ENCODE data around the gene AGBL3. TPM values are rescaled to one million over a fixed set of nuclear protein-coding genes. Genes with fewer than 3 reads are reported as not detected.

The AGBL3 gene
- total and polyA plus RNA-seq, 9 of the 15 experiments (the other 6 are each of a cell fraction or from before 2014, with no cell fraction given): 0.54 to 2.9 (median 1.7) TPM

DNA sequence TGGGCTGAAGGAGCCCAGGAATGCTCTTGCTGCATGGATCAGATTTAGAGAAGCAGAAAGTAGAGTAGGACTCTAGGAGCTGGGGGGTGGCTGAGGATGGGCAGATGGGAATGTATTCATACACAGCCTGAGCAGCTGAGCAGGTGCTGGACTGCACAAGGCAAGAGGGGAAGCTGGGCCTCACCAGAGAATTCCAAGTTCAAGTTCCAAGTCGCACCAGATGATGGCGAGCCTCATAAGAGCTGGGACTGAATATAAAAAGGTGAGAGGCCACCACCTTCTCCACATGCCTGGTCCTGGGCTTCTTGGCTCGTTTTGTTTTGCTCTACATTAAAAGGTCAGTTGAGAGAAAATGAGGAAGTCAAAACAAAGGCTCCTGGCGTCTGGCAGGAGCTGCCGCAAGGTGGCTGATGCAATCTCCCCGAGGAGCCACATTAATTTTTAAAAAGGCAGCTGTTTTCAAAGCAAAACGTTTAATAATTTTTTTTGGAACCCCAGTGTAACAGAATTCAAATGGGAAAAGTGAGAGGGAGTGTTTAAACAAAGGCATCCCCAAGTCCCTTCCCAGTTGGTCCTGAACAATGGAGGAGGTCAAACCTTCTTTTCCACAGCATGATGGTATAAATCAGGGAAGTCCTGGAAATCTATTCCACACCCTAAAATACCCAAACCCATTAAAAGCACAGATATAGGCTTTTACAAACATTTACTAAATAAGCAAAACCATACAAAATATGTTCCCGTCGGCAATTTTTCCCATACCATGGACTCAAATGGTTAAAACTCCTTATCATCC, 174.7 kb downstream of the AGBL3 start (continued):
- TF ChIP-seq, protein P1, sequence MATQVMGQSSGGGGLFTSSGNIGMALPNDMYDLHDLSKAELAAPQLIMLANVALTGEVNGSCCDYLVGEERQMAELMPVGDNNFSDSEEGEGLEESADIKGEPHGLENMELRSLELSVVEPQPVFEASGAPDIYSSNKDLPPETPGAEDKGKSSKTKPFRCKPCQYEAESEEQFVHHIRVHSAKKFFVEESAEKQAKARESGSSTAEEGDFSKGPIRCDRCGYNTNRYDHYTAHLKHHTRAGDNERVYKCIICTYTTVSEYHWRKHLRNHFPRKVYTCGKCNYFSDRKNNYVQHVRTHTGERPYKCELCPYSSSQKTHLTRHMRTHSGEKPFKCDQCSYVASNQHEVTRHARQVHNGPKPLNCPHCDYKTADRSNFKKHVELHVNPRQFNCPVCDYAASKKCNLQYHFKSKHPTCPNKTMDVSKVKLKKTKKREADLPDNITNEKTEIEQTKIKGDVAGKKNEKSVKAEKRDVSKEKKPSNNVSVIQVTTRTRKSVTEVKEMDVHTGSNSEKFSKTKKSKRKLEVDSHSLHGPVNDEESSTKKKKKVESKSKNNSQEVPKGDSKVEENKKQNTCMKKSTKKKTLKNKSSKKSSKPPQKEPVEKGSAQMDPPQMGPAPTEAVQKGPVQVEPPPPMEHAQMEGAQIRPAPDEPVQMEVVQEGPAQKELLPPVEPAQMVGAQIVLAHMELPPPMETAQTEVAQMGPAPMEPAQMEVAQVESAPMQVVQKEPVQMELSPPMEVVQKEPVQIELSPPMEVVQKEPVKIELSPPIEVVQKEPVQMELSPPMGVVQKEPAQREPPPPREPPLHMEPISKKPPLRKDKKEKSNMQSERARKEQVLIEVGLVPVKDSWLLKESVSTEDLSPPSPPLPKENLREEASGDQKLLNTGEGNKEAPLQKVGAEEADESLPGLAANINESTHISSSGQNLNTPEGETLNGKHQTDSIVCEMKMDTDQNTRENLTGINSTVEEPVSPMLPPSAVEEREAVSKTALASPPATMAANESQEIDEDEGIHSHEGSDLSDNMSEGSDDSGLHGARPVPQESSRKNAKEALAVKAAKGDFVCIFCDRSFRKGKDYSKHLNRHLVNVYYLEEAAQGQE (IDR thresholded peaks at IDR 0.05; ENCODE audit: borderline replicate concordance): peak; percentile 60
- TF ChIP-seq, protein P1 (CRISPR knock-in tag; IDR thresholded peaks at IDR 0.05; ENCODE audit: low read depth): 0 out of 2 replicates have a peak, but pooled peaks have one; percentile 65
- peak; percentile 43; the same call in 1 of the 2 replicates for TF ChIP-seq DDX20 (tag; IDR thresholded peaks at IDR 0.05; ENCODE audit: low read depth)
- TF ChIP-seq ZNF589 (CRISPR knock-in tag; IDR thresholded peaks at IDR 0.05; ENCODE audit: low read depth): peak; percentile 88
- TF ChIP-seq THAP12 (CRISPR knock-in tag; IDR thresholded peaks at IDR 0.05): no peak
- peak; percentile 34; the same call in 1 of the 2 replicates for TF ChIP-seq GABPA (tag; conservative IDR thresholded peaks at IDR 0.05; ENCODE audit: low read depth)
- TF ChIP-seq FOXP1 (CRISPR knock-in tag; IDR thresholded peaks at IDR 0.05): peak; percentile 88
- 0 out of 2 replicates have a peak, but pooled peaks have one; percentile 29 for TF ChIP-seq HIVEP1 (CRISPR knock-in tag; IDR thresholded peaks at IDR 0.05)
- TF ChIP-seq, protein P2, sequence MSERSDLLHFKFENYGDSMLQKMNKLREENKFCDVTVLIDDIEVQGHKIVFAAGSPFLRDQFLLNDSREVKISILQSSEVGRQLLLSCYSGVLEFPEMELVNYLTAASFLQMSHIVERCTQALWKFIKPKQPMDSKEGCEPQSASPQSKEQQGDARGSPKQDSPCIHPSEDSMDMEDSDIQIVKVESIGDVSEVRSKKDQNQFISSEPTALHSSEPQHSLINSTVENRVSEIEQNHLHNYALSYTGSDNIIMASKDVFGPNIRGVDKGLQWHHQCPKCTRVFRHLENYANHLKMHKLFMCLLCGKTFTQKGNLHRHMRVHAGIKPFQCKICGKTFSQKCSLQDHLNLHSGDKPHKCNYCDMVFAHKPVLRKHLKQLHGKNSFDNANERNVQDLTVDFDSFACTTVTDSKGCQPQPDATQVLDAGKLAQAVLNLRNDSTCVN (CRISPR knock-in tag; IDR thresholded peaks at IDR 0.05): no peak
- TF ChIP-seq EP300 (IDR thresholded peaks at IDR 0.05; ENCODE audit: low read length): peak; percentile 71; the same call in 1 of the 2 replicates
- TF ChIP-seq LARP7 (IDR thresholded peaks at IDR 0.05): no peak
- TF ChIP-seq HMG20B (CRISPR knock-in tag; IDR thresholded peaks at IDR 0.05): no peak
- TF ChIP-seq, protein P3, sequence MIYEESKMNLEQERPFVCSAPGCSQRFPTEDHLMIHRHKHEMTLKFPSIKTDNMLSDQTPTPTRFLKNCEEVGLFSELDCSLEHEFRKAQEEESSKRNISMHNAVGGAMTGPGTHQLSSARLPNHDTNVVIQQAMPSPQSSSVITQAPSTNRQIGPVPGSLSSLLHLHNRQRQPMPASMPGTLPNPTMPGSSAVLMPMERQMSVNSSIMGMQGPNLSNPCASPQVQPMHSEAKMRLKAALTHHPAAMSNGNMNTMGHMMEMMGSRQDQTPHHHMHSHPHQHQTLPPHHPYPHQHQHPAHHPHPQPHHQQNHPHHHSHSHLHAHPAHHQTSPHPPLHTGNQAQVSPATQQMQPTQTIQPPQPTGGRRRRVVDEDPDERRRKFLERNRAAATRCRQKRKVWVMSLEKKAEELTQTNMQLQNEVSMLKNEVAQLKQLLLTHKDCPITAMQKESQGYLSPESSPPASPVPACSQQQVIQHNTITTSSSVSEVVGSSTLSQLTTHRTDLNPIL (CRISPR knock-in tag; IDR thresholded peaks at IDR 0.05): peak; percentile 6; the same call in 1 of the 2 replicates
